HepG2 (cell line): Measurements from ENCODE around the gene DMXL2. TPM values are rescaled to one million over a fixed set of nuclear protein-coding genes. Genes with fewer than 3 reads are reported as not detected.

ENCODE experiments used
- CCAR2 ChIP-seq: fragments of 200-400 bp; formaldehyde crosslinking; optimal IDR thresholded peaks from 2 replicates; pipeline ENCODE3; 2018; ENCODE audit warnings: low read depth, mild to moderate bottlenecking, low read length, moderate library complexity
- ERF ChIP-seq: IDR thresholded peaks from 2 replicates; pipeline ENCODE4 v1.6.1; 2018; ENCODE audit warnings: missing biosample characterization, missing genetic modification reagents
- KDM4B ChIP-seq: sonication (generic); formaldehyde crosslinking; IDR thresholded peaks from 2 replicates; pipeline ENCODE4 v1.4.0; 2020; ENCODE audit warnings: missing genetic modification reagents
- MIER3 ChIP-seq: IDR thresholded peaks from 2 replicates; pipeline ENCODE4 v1.6.1; 2016; ENCODE audit warnings: missing compliant biosample characterization, borderline replicate concordance
- NFKB2 ChIP-seq: sonication (generic); formaldehyde crosslinking; IDR thresholded peaks from 2 replicates; pipeline ENCODE4 v1.4.0; 2020; ENCODE audit warnings: missing genetic modification reagents, borderline replicate concordance
- RAD21 ChIP-seq: fragments of 450-650 bp; formaldehyde crosslinking; IDR thresholded peaks from 2 replicates; pipeline ENCODE4 v1.5.0; 2020; ENCODE audit warnings: mild to moderate bottlenecking
- SP140L ChIP-seq: sonication (generic); formaldehyde crosslinking; IDR thresholded peaks from 2 replicates; pipeline ENCODE4 v1.4.0; 2020; ENCODE audit warnings: missing genetic modification reagents, borderline replicate concordance
- ZNF180 ChIP-seq: sonication (generic); formaldehyde crosslinking; IDR thresholded peaks from 2 replicates; pipeline ENCODE4 v1.4.0; 2020; ENCODE audit warnings: low read depth, missing genetic modification reagents, borderline replicate concordance
- ZNF607 ChIP-seq: sonication (generic); formaldehyde crosslinking; IDR thresholded peaks from 2 replicates; pipeline ENCODE4 v1.5.1; 2020; ENCODE audit warnings: missing genetic modification reagents, mild to moderate bottlenecking, borderline replicate concordance
- ZNF703 ChIP-seq: sonication (generic); formaldehyde crosslinking; IDR thresholded peaks from 2 replicates; pipeline ENCODE4 v1.5.1; 2020; ENCODE audit warnings: missing genetic modification reagents, mild to moderate bottlenecking, moderate library complexity, borderline replicate concordance
- ZNF878 ChIP-seq: sonication (generic); formaldehyde crosslinking; IDR thresholded peaks from 2 replicates; pipeline ENCODE4 v1.8.1; 2023; ENCODE audit warnings: mild to moderate bottlenecking, missing genetic modification reagents, moderate library complexity
- polyA plus RNA-seq, 8 experiments: library from polyadenylated mRNA; depleted of rRNA in 3 of 8; stranded (reverse) in 7 of 8; unstranded in 1 of 8; fragments of >200 nt; fragmentation: Illumina TruSeq in 4 of 8; extraction: Trizol in 4 of 8; gene quantifications; 2 replicates each; pipeline versions ENCODE4 v1.2.1 to v1.2.3, GENCODE V29; 2011 to 2016; ENCODE audit warnings: low read depth in 4 of 8, missing spikeins in 1 of 8, mixed read lengths in 1 of 8; ENCODE audit not compliant: insufficient read depth in 1 of 8
- total RNA-seq, 5 experiments: library from RNA; depleted of rRNA; stranded (reverse); fragments of >200 nt; fragmentation: Illumina TruSeq; extraction: Trizol; gene quantifications; 2 replicates each; pipeline ENCODE4 v1.2.3, GENCODE V29; 2016; ENCODE audit warnings: low read depth in 1 of 5
- TF ChIP-seq, protein P1 (sequence below): sonication (generic); formaldehyde crosslinking; IDR thresholded peaks from 2 replicates; pipeline ENCODE4 v1.5.1; 2020; ENCODE audit warnings: missing genetic modification reagents, mild to moderate bottlenecking, borderline replicate concordance
- TF ChIP-seq, protein P2 (sequence below): sonication (generic); formaldehyde crosslinking; IDR thresholded peaks from 2 replicates; pipeline ENCODE4 v1.9.0; 2022; ENCODE audit warnings: low read depth, missing genetic modification reagents
- TF ChIP-seq, protein P3 (sequence below): sonication (generic); formaldehyde crosslinking; IDR thresholded peaks from 2 replicates; pipeline ENCODE4 v1.4.0; 2020; ENCODE audit warnings: missing genetic modification reagents, mild to moderate bottlenecking, borderline replicate concordance
- TF ChIP-seq, protein P4 (sequence below): sonication (generic); formaldehyde crosslinking; IDR thresholded peaks from 2 replicates; pipeline ENCODE4 v1.4.0; 2020; ENCODE audit warnings: mild to moderate bottlenecking, low read depth, missing genetic modification reagents
- TF ChIP-seq, protein P5 (sequence below): sonication (generic); formaldehyde crosslinking; IDR thresholded peaks from 2 replicates; pipeline ENCODE4 v1.4.0; 2020; ENCODE audit warnings: missing genetic modification reagents, mild to moderate bottlenecking, borderline replicate concordance
- TF ChIP-seq, protein P6 (sequence below): sonication (generic); formaldehyde crosslinking; conservative IDR thresholded peaks from 2 replicates; pipeline ENCODE4 v1.4.0; 2020; ENCODE audit warnings: missing genetic modification reagents

Gene DMXL2
- total and polyA plus RNA-seq, 2 of the 13 experiments (the other 11 are each of a cell fraction or from before 2014, with no cell fraction given), result 11.6 to 15.3 TPM

DNA sequence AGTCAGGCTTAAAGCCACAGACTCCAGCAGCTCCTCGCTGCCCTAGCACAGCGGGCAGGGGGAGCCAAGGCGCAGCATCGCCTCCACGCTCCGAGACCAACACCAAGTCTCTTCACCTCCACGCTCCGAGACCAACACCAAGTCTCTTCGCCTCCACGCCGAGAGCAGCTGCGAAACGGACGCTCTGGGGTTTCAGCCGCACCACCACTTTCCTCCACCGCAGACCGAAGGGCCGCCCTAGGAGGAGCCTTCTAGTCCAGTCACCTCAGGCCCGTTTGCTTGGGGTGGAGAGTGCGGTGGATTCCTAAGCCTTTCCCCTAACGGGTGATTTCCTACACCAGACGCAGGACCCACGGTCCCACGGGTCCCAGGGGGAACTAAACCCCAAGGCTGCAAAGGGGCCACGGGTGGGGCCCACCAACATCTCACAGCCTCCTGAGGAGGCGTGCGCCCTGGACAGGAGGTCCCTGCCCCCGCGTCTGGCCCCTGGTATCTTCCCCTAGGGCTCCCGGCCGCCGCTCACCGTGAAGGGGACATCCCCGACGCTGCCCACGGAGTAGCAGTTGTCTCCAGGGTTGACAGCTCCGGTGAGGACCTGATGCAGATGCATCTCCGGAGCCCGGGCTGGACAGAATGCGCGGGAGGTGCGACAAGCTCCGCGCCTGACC lies 501 bp downstream of the DMXL2 start (continued):
- TF ChIP-seq MIER3 (CRISPR knock-in tag) (no peak), ZNF607 (CRISPR knock-in tag) (no peak), ZNF180 (no peak), SP140L (CRISPR knock-in tag) (no peak), CCAR2 (no peak), ZNF878 (CRISPR knock-in tag) (no peak), KDM4B (CRISPR knock-in tag) (no peak), NFKB2 (CRISPR knock-in tag) (no peak), RAD21 (CRISPR knock-in tag) (no peak), ZNF703 (CRISPR knock-in tag) (no peak), ERF (CRISPR knock-in tag) (no peak)
- TF ChIP-seq, protein P1, sequence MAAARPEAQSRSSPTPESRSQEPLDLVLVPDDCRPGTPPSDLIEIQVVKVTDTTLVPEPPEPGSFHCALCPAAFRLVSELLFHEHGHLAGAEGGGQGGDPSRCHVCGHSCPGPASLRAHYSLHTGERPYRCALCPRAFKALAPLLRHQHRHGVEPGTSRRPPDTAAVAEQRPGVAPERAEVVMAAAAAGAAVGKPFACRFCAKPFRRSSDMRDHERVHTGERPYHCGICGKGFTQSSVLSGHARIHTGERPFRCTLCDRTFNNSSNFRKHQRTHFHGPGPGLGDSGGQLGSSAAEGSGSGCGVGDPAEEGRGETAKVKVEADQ, result no peak
- TF ChIP-seq, protein P2, sequence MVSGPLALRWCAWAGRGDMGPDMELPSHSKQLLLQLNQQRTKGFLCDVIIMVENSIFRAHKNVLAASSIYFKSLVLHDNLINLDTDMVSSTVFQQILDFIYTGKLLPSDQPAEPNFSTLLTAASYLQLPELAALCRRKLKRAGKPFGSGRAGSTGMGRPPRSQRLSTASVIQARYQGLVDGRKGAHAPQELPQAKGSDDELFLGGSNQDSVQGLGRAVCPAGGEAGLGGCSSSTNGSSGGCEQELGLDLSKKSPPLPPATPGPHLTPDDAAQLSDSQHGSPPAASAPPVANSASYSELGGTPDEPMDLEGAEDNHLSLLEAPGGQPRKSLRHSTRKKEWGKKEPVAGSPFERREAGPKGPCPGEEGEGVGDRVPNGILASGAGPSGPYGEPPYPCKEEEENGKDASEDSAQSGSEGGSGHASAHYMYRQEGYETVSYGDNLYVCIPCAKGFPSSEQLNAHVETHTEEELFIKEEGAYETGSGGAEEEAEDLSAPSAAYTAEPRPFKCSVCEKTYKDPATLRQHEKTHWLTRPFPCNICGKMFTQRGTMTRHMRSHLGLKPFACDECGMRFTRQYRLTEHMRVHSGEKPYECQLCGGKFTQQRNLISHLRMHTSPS (CRISPR knock-in tag), result 0 out of 2 replicates have a peak, but pooled peaks have one; percentile 16
- TF ChIP-seq, protein P3, sequence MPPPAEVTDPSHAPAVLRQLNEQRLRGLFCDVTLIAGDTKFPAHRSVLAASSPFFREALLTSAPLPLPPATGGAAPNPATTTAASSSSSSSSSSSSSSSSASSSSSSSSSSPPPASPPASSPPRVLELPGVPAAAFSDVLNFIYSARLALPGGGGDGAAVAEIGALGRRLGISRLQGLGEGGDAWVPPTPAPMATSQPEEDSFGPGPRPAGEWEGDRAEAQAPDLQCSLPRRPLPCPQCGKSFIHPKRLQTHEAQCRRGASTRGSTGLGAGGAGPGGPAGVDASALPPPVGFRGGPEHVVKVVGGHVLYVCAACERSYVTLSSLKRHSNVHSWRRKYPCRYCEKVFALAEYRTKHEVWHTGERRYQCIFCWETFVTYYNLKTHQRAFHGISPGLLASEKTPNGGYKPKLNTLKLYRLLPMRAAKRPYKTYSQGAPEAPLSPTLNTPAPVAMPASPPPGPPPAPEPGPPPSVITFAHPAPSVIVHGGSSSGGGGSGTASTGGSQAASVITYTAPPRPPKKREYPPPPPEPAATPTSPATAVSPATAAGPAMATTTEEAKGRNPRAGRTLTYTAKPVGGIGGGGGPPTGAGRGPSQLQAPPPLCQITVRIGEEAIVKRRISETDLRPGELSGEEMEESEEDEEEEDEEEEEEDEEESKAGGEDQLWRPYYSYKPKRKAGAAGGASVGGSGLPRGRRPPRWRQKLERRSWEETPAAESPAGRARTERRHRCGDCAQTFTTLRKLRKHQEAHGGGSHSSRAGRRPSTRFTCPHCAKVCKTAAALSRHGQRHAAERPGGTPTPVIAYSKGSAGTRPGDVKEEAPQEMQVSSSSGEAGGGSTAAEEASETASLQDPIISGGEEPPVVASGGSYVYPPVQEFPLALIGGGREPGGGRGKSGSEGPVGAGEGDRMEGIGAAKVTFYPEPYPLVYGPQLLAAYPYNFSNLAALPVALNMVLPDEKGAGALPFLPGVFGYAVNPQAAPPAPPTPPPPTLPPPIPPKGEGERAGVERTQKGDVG (CRISPR knock-in tag), result no peak; the same call in 1 of the 2 replicates
- TF ChIP-seq, protein P4, sequence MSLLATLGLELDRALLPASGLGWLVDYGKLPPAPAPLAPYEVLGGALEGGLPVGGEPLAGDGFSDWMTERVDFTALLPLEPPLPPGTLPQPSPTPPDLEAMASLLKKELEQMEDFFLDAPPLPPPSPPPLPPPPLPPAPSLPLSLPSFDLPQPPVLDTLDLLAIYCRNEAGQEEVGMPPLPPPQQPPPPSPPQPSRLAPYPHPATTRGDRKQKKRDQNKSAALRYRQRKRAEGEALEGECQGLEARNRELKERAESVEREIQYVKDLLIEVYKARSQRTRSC (CRISPR knock-in tag), result 0 out of 2 replicates have a peak, but pooled peaks have one; percentile 52
- TF ChIP-seq, protein P5, sequence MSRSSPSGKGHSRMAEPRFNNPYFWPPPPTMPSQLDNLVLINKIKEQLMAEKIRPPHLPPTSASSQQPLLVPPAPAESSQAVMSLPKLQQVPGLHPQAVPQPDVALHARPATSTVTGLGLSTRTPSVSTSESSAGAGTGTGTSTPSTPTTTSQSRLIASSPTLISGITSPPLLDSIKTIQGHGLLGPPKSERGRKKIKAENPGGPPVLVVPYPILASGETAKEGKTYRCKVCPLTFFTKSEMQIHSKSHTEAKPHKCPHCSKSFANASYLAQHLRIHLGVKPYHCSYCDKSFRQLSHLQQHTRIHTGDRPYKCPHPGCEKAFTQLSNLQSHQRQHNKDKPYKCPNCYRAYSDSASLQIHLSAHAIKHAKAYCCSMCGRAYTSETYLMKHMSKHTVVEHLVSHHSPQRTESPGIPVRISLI (CRISPR knock-in tag), result no peak
- TF ChIP-seq, protein P6, sequence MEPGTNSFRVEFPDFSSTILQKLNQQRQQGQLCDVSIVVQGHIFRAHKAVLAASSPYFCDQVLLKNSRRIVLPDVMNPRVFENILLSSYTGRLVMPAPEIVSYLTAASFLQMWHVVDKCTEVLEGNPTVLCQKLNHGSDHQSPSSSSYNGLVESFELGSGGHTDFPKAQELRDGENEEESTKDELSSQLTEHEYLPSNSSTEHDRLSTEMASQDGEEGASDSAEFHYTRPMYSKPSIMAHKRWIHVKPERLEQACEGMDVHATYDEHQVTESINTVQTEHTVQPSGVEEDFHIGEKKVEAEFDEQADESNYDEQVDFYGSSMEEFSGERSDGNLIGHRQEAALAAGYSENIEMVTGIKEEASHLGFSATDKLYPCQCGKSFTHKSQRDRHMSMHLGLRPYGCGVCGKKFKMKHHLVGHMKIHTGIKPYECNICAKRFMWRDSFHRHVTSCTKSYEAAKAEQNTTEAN, result no peak
